GM23338 (cell line): ENCODE data around the gene HOXC4. TPM values are rescaled to one million over a fixed set of nuclear protein-coding genes. Genes with fewer than 3 reads are reported as not detected.

Source experiments
- CREB1 ChIP-seq: fragments of 250-450 bp; sonication (Bioruptor Pico); IDR thresholded peaks from 2 replicates; pipeline ENCODE4 v1.5.0; 2020; ENCODE audit warnings: low read depth, mild to moderate bottlenecking, moderate library complexity
- CTCF ChIP-seq, 2 experiments: fragments of 200-600 bp in 1 of 2; sonication (generic) in 1 of 2; conservative IDR thresholded peaks; 2 replicates each; pipeline versions ENCODE4 v1.5.1 to v1.6.1; 2016 to 2017; ENCODE audit warnings: antibody characterized with exemption in 2 of 2, low read depth in 2 of 2, mild to moderate bottlenecking in 2 of 2, moderate library complexity in 1 of 2
- ETS1 ChIP-seq: IDR thresholded peaks from 2 replicates; pipeline ENCODE4 v1.6.1; 2016; ENCODE audit warnings: antibody characterized with exemption
- EZH2 ChIP-seq: fragments of 200-600 bp; sonication (generic); IDR thresholded peaks from one replicate; pipeline ENCODE4 v1.8.0; 2017; ENCODE audit warnings: antibody characterized with exemption, mild to moderate bottlenecking, low read depth; ENCODE audit not compliant: unreplicated experiment
- POLR2AphosphoS5 ChIP-seq: IDR thresholded peaks from 2 replicates; pipeline ENCODE4 v1.6.1; 2016; ENCODE audit warnings: antibody characterized with exemption, low read depth
- ZNF114 ChIP-seq: fragments of 250-450 bp; sonication (Bioruptor Pico); IDR thresholded peaks from 2 replicates; pipeline ENCODE4 v1.5.0; 2020; ENCODE audit warnings: mild to moderate bottlenecking, moderate library complexity
- ZNF462 ChIP-seq: fragments of 250-450 bp; sonication (Bioruptor Pico); IDR thresholded peaks from 2 replicates; pipeline ENCODE4 v1.5.0; 2020; ENCODE audit warnings: mild to moderate bottlenecking, moderate library complexity
- polyA plus RNA-seq: library from polyadenylated mRNA; unstranded; fragments of >200 nt; fragmentation: Nextera tagmentation; extraction: Ambion mirVana; gene quantifications from 2 replicates; pipeline ENCODE4 v1.2.1, GENCODE V29; 2016
- total RNA-seq: library from RNA; depleted of rRNA; stranded (reverse); fragments of >200 nt; shearing (Covaris generic); gene quantifications from 2 replicates; pipeline ENCODE4 v1.2.3, GENCODE V29; 2014

Gene HOXC4
- total and polyA plus RNA-seq, 2 experiments from 2014 or later: not detected

- TF ChIP-seq ZNF462 (CRISPR knock-in tag) (no peak), POLR2AphosphoS5 (no peak), CREB1 (CRISPR knock-in tag) (no peak), ZNF114 (CRISPR knock-in tag) (no peak), EZH2 (no peak), CTCF (conservative IDR thresholded peaks at IDR 0.05; ENCODE audit: low read depth in 2 of 2) (no peak), ETS1 (no peak)
These were observed 12.0 kb downstream of the HOXC4 start (continued) for GRCh38 chr12:54065677-54066076.
